HG03045 (cell line): ENCODE measurements around the gene SPATS2L.

Source experiments
- ATAC-seq: cut with Tn5 transposase; IDR thresholded peaks from one replicate; pipeline ENCODE4 v1.9.1; 2021; ENCODE audit warnings: mild to moderate bottlenecking, moderate library complexity; ENCODE audit not compliant: unreplicated experiment

Gene SPATS2L

DNA sequence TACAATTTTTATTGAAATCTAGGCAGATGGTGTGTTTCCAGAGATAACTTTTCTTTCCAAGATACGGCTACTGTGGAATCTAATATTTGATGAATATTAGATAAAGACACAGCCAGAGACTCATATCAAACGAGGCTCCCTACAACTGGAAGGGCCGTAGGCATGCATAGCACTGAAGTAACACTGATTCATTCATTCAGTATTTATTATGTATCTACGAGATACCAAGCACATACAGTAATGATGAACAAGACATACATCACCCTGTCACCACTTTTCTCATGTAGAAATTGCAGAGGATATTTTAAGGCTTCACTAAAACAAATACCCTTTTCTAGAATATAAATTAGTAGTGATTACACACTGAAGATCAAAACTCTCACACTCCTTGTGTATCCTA is 128.9 kb downstream of the SPATS2L start:
- no peak for ATAC-seq

DNA sequence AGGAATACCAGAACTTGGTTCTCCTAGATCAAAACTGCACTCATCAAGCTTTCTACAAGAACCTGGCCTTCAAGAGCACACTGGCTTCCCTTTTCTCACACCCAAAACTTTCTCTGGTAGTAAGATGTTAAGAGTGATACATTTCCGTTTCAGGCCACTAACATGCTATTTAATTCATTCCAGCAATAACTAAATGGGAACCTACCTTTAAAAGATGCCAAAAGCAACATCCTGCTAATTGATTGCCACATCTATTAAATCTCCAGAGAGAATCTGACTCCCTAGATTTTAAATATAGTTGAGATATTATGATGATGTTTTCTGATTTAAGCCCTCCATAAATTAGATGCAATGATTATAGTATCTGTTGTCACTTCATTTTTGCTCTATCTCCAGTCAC is 131.8 kb downstream of the SPATS2L start:
- ATAC-seq, result no peak

DNA sequence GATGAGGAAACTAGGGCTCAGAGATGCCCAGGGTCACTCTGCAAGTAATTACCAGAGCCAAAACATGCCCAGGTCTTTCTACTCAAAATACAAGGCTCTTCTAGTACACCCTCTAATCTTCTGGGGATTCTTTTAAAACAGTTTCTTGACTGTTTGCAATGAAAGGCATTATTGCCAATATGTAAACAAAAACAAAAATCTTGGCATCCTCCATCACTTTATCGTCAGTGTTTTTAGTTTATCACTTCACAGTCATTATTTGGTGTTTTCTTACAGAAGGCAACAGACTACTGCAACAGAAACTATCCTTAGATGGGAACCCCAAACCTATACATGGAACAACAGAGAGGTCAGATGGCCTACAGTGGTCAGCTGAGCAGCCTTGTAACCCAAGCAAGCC is 132.4 kb downstream of the SPATS2L start:
- ATAC-seq, result no peak

DNA sequence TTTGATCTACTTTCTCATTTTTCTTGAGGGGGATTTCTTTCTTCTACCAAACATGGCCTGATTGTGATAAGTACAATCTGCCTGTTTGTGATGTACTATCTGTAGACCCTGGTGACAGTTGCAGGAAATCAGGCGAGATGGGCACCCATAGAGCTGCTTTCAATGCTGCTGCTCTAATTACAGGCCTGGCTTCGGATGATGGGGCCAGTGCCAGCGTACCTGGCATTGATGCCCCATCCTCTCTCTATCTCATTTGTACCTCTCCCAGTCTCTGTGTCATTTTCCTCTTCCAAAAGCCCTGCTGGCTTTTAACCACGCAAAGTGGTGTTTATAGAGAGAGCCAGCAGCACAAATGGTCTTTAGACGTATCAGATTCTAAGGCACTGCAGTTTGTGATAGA is 133.5 kb downstream of the SPATS2L start:
- no peak for ATAC-seq

DNA sequence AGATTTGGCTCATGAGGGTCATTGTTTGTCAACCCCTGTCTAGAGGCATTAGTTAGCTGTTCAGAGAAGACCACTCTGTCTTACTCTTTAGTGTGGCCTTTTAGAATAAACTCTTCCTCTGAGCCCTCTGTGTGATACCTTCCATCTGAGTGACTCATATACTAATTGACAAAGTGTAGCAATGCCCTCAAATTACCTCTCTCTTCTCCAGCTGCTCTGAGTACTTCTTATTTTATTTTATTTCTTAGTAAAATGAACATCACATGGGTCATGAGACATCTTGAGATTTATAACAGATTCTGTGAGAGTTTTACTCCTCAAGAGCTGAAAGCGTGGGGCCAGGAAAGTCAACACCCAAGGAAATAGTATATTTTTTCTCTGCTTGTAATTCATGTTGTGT is 136.0 kb downstream of the SPATS2L start:
- ATAC-seq, result no peak

DNA sequence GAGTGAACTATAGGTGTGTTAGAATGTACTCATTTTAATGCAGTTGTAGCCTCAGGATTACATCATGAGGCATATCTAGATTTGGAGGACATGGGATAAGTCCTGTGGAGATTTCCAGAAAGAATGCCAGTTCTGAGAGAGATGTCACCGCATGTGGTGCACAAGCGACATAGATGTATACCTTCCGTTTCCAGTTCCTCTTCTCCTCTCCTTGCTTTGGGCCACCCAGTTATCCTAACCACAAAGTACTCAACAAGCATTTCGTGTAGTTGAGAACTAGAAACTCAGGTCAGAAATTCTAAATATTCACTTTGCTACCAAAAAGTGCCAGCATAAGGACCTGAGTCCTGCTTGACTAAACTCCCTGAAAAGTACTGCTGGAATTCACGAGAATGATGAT is 136.9 kb downstream of the SPATS2L start:
- ATAC-seq, result no peak

DNA sequence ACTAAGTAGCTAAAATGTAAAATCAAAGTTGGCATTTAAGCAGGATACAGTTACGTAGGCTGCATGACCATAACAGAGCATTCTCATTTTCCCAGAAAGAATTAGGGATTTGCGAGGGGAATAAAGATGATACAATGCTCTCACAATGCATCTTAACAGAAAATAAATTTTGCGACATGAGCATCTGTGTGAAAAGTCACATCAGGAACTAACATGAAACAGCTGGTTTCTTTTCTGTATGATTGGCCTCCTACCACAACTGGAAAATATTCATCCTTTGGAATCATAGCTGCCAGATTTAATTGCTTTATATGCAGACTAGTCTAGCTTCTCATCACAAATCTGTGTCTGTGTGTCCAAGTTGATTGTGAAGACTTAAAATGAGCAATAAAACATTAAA is 137.4 kb downstream of the SPATS2L start:
- no peak for ATAC-seq

DNA sequence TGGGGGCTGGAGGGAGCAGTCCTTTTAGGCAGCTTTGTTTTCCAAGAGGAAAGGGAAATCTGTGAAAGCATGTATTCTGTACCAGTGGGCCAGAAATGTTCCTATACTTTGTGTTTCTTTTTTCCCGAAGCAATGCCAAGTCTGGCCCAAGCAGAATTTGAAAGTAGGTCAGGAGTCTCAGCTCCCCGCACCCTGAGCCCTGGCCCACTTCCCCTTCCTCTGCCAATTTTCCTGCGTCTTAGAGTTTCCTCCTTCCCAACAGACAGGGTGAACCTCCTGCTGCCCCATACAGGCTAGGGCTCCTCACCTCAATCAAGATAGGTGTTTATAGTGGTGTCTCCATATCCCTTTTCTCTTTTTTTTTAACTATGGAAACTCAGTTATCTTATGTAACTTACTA is 138.0 kb downstream of the SPATS2L start:
- ATAC-seq, result no peak

DNA sequence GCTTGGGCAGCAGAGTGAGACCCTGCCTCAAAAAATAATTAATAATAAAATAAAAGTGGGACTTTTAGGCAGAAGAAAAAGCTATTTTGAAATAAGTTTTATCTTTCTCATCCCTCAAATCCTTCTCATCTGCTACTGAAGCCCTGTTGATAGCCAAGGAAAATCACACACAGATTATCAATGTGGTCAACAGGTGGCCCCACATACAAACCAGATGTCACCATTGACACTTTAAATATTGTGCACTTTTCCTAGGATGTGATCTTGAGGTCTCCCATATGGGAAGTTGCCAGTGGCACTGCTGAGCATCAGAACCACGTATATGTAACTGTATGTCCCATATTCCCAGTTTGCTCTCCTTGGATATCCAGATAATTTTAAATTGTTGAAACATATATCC is 138.8 kb downstream of the SPATS2L start:
- ATAC-seq, result no peak

DNA sequence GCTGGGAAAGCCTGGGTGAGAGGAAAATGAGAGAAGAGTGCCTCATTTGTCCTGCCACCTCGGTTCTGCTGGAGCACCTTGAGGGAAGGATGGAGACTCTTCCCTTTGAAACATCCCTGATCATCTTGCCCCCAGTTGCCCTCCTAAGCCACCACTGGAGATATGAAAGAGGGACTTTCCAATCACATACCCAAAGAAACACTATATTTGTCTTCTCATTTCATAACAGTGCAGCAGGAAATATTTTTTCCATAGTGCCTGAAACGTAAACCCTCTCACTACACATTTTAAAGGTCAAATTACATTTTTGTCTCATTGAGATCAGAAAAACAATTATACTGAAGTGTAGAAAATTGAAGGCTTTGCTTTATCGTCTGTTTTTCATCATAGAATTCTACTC is 140.1 kb downstream of the SPATS2L start:
- no peak for ATAC-seq

DNA sequence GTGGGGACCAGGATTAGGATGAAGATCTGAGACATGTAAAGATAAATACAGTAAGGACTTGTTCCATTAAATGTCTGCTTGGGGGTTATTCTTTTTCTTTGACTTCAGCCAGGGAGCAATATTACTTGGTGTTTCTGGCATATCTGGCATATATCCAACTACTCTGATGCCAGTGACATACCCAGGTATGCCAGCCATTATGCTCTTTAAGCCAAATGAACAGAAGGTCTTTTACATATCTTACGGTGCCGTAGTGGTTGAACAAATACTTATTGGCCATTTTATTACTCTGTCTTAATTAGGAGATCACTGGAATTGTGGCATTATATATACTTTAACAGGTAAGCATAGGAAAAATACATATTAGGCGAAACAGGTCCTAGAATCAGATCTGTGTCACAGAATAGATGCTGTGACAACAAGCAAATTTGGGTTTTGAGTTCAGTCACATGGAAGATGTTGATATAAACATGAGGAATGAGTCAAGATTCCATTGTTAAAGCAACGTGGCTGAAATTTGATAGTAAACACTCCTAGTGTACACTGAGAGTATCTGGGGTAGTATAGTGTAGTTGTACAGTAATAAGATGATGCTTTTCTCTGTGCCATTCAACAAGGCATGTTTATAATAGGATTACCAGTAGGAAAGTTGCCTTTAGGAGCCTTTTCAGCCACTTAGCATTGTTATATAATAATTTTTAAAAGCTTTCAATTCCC is 140.8 kb downstream of the SPATS2L start:
- ATAC-seq, result no peak

DNA sequence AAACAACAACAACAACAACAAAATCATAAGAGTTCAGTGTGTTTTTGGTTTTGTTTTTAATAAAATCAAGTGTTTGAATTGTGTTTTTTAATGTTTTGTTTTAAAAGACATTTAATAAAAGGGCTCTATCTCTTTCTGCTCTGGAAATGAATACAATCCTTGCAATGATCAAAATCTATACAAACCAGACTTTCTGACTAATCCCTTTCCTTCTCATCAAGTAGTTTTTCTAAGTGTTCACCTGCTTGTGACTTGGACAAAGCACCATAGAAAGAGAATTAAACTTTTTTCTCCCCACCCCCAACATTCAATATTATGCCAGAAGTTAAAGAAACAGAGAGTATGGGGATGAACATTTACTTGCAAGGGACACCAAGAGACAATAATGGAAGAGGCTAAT is 142.0 kb downstream of the SPATS2L start:
- no peak for ATAC-seq

DNA sequence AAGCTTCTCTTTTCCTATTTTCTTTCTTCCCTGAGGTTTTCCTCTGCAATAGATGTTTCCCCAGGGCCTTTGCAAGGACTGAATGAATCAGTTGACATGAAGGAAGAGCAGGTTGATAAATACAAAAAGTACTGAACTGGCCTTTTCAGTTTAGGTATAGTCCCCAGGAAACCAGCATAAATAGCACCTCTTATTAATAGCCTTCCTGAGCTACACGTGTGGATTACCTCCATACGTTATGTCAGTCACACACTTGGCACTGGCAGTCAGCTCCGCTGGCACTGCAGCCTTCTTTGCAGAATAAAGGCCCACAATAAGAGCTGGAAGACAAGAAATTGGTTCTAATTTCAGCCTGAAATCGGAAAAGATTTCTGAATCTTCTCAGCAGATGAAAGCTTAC is 142.7 kb downstream of the SPATS2L start:
- ATAC-seq, result no peak

DNA sequence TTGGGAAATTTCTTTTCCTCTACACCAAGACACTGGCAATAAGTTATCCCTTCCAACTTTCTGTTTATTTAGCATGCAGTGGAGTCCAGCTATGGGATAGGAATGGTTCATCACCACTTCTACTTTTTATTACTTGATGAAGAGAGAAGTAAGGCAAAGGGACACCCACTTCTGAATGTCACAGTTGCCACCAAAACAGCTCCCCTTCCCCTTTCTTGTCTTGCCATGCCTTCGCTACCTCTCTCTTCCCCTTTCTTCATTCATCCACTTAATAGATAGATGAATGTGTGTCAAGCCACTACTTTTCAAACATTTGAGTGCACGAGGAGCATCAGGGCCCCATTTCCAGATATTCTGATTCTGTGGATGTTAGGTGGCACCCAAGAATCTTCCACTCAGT is 143.8 kb downstream of the SPATS2L start:
- ATAC-seq, result no peak

DNA sequence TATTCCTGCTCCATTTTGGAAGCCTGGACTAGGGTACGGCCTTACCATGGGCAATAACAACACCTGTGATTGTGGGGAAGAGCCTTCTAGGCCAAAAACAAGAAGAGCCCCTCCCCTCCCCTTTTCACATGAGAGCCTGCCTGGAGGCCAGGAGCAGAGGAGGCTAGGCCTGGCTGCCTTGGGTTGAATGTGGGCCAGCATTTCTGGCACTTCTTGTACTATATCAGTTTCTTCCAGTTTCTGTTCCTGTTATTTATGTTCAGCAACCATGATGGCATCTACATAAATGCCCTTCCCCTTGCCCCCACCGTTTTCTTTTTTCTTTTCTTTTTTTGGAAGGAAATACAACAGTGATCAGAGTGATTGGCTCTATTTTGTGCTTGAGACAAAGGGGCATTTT is 145.0 kb downstream of the SPATS2L start:
- no peak for ATAC-seq

DNA sequence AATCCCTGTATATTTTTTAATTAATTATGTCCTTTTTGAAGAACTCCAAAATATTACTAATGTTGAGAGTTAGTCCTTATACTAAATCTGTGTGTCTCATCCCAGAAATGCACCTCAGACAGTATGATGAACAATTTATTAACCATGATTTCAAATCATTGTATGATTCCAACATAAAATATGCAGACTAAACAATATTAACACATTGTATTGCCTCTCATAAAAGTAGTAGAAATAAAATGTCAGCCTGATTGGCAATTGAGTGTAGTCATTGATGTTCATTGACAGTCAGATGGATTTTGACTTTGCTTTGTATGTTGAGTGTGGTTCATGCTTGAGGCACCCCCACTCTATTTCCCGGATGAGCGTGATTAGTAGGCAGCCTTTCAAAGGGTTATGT is 145.9 kb downstream of the SPATS2L start:
- no peak for ATAC-seq

DNA sequence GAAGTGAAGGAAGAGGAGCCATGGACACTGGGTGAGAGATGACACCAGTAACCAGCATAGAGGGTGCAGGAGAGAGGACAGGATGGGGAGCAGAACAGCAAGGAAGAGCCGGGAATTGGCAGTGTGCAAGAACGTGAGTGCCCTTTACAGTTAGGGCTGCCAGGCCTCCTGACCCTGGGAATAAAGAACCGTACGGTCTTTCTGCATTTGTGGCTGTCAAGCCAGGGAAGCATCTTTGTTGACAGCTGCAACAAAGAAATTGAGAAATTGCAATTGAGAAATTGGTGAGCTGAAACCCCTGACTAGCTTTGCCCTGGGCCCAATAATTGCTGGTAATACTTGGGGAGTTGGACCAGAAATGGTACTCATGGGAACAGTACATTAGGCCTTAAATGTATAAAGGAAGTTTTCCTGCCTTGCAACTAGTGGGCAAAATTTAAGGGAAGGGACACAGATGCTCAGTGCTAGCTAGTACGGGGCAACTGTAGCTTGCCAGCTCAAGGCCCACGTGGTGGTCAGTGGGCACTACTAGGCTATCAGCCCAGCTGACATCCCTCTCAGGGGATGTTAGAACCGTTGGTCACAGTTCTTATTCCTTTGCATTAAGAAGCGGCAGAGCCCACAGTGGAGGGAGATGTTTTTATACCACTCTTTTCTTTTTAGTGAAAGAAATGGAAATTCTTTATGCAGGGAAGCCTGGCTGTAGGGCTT is 146.8 kb downstream of the SPATS2L start:
- ATAC-seq, result no peak

DNA sequence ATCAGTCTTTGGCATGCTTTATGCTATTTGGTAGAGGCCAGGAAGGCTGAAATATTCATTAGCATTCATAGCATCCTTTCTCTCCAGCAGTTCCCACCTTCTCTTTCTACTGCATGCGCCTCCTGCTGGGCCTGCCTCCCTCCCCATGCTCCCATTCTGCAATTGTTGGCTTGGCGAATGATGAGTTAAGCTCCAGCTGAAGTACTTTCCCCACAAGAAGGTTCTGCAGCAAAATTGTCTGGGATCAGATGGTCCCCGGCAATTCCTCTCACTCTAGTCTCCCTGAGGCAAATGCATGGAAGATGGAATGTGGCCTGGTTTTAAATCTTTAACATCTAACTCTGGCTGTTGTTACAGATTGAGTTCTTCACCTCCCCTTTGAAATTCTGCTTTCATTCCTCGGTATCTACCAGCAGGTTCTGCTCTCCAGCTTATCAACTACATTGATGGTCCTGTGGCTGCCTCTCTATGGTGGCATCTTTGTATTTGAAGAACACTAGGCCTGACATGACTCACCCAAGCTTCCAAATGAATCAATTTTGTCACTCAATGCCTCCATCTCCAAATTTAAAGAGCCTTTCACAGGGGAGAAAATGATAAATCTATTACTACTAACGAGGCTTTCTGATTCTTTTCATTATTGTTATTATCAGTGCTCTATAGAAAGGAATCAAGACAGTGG is 147.5 kb downstream of the SPATS2L start:
- ATAC-seq, result no peak

DNA sequence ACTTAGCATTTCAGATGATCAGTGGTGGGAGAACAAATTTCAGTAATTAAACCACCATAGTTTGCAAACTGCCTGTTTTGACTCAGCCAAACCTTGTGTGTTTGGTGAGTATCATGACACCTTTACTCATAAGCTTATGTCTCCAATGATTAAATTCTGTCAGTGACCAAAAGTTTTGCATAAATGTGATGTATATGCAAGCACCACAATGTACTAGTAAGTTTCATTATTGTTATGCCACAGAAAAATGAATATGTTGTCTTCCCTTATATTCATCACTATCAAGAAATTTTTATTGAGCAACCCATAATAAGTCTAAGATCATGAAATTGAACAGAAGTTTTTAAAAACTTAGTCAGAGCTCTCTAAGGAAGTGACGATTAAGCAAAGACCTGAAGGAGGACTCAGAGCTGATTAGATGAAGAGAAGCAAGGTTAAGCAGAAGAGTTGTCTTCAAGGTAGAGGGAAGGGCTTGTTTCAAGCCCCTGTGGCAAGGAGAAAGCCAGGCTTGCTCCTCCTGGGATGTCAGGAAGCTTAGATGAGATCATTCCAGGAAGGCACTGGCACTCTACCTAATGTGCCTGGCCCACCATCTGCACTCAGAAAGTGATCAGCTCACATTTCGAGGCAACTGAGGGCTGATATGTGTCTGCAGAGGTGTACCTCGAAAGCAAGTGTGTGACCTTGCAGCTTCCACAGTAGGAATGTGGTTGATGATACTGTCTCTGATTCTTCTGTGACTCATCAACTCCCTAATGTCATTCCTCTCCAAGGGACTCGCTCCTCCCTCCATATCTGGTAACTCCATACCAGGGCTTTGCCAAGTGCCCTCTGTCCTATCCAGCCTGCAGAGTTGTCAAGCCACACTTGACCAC is 148.7 kb downstream of the SPATS2L start:
- ATAC-seq, result peak; percentile 84

DNA sequence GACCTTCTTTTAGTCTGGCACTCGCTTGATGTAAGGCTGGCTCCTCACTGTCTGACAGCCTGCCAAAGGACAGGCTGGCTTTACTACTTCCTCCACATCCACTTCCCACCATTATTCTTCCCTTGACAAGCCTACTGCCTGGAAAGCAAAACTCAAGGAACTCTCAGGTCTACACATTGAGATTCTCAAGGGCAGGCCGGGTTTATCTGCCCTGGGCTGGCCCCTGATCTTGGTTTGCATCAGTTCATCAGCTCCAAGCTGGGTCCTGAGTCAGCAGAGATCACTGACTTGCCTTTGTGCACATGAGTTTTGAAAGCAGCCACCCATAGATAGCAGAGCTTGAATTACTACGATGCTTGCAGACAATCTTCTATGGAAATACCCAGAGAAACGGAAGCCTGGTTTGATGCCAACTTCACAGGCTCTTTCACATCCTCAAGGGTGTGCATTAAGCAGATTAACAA is 149.5 kb downstream of the SPATS2L start:
- no peak for ATAC-seq

DNA sequence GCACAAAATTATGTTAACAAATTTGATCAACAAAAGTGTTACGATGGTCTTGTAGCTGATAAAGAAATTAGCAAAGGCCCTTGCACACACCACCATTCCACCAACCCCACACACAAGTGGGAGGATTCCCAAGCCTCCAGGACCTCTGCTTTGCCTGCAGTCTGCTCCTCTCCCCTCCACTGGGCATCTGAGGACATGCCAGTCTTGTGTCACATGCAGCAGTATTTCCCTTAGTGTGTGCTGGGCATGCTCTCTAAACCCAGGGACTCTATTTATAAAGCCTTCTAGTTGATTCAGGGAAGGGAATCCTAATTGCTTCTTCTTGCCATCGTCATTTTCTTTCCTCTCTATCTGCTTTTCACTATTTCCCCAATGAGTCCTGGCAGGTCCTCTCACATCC is 150.1 kb downstream of the SPATS2L start:
- ATAC-seq, result no peak
